HepG2 (cell line): ENCODE data around the gene CYP27A1. TPM values are rescaled to one million over a fixed set of nuclear protein-coding genes. Genes with fewer than 3 reads are reported as not detected.

Experiments used
- CTCF ChIP-seq: sonication (generic); formaldehyde crosslinking; IDR thresholded peaks from 2 replicates; pipeline ENCODE4 v1.5.0; 2020; ENCODE audit warnings: mild to moderate bottlenecking, missing genetic modification reagents, moderate library complexity
- DR1 ChIP-seq: sonication (generic); formaldehyde crosslinking; IDR thresholded peaks from 2 replicates; pipeline ENCODE4 v1.8.0; 2021; ENCODE audit warnings: mild to moderate bottlenecking, missing genetic modification reagents, inconsistent platforms
- E2F5 ChIP-seq: sonication (generic); formaldehyde crosslinking; conservative IDR thresholded peaks from 2 replicates; pipeline ENCODE4 v1.4.0; 2020; ENCODE audit warnings: missing genetic modification reagents
- HOXA7 ChIP-seq: sonication (generic); formaldehyde crosslinking; IDR thresholded peaks from 2 replicates; pipeline ENCODE4 v1.8.1; 2022; ENCODE audit warnings: mild to moderate bottlenecking, missing genetic modification reagents, moderate library complexity
- ISL2 ChIP-seq: sonication (generic); formaldehyde crosslinking; IDR thresholded peaks from 2 replicates; pipeline ENCODE4 v1.5.0; 2020; ENCODE audit warnings: missing genetic modification reagents
- KDM1A ChIP-seq: IDR thresholded peaks from 2 replicates; pipeline ENCODE4 v1.6.1; 2016; ENCODE audit warnings: missing compliant biosample characterization
- KDM6A ChIP-seq: IDR thresholded peaks from 2 replicates; pipeline ENCODE4 v1.6.1; 2016; ENCODE audit warnings: low read depth
- MBNL3 ChIP-seq: fragments of 250-450 bp; sonication (Bioruptor Pico); conservative IDR thresholded peaks from 2 replicates; pipeline ENCODE4 v1.8.0; 2022; ENCODE audit warnings: mild to moderate bottlenecking, inconsistent platforms
- NFIC ChIP-seq: IDR thresholded peaks from 2 replicates; pipeline ENCODE4 v1.6.1; 2012; ENCODE audit warnings: mild to moderate bottlenecking, low read length, inconsistent platforms
- NR1H2 ChIP-seq: sonication (generic); formaldehyde crosslinking; IDR thresholded peaks from 2 replicates; pipeline ENCODE4 v1.8.1; 2022; ENCODE audit warnings: low read depth, missing genetic modification reagents, borderline replicate concordance
- PLSCR1 ChIP-seq: sonication (generic); formaldehyde crosslinking; IDR thresholded peaks from 2 replicates; pipeline ENCODE4 v1.5.0; 2020; ENCODE audit warnings: missing genetic modification reagents, mild to moderate bottlenecking, borderline replicate concordance
- SYNCRIP ChIP-seq: fragments of 200-400 bp; formaldehyde crosslinking; IDR thresholded peaks from 2 replicates; pipeline ENCODE4 v1.6.1; 2018; ENCODE audit warnings: mild to moderate bottlenecking, low read depth, low read length; ENCODE audit not compliant: insufficient read depth
- TARDBP ChIP-seq: sonication (generic); formaldehyde crosslinking; IDR thresholded peaks from 2 replicates; pipeline ENCODE4 v1.8.0; 2022; ENCODE audit warnings: mild to moderate bottlenecking, missing genetic modification reagents
- TBL1XR1 ChIP-seq: fragments of 150-350 bp; IDR thresholded peaks from 2 replicates; pipeline ENCODE4 v1.6.1; 2014; ENCODE audit warnings: borderline replicate concordance, low read length; ENCODE audit not compliant: partially characterized antibody
- TBX3 ChIP-seq: fragments of 450-650 bp; IDR thresholded peaks from 2 replicates; pipeline ENCODE4 v1.6.1; 2017; ENCODE audit warnings: antibody characterized with exemption, mild to moderate bottlenecking, inconsistent platforms, borderline replicate concordance
- ZC3H4 ChIP-seq: sonication (generic); formaldehyde crosslinking; IDR thresholded peaks from 2 replicates; pipeline ENCODE4 v1.4.0; 2020; ENCODE audit warnings: missing genetic modification reagents, borderline replicate concordance
- ZFP37 ChIP-seq: sonication (generic); formaldehyde crosslinking; IDR thresholded peaks from 2 replicates; pipeline ENCODE4 v1.4.0; 2020; ENCODE audit warnings: missing genetic modification reagents, borderline replicate concordance
- ZFP90 ChIP-seq: sonication (generic); formaldehyde crosslinking; IDR thresholded peaks from 2 replicates; pipeline ENCODE4 v1.8.0; 2022; ENCODE audit warnings: missing genetic modification reagents, mild to moderate bottlenecking, inconsistent platforms, borderline replicate concordance
- ZNF124 ChIP-seq: sonication (generic); formaldehyde crosslinking; IDR thresholded peaks from 2 replicates; pipeline ENCODE4 v1.4.0; 2020; ENCODE audit warnings: missing genetic modification reagents
- ZNF143 ChIP-seq: sonication (generic); formaldehyde crosslinking; IDR thresholded peaks from 2 replicates; pipeline ENCODE4 v1.4.0; 2020; ENCODE audit warnings: missing genetic modification reagents
- ZNF253 ChIP-seq: sonication (generic); formaldehyde crosslinking; IDR thresholded peaks from 2 replicates; pipeline ENCODE4 v1.8.0; 2022; ENCODE audit warnings: mild to moderate bottlenecking, missing genetic modification reagents, borderline replicate concordance
- ZNF256 ChIP-seq: sonication (generic); formaldehyde crosslinking; conservative IDR thresholded peaks from 2 replicates; pipeline ENCODE4 v1.4.0; 2020; ENCODE audit warnings: missing genetic modification reagents
- ZNF337 ChIP-seq: sonication (generic); formaldehyde crosslinking; IDR thresholded peaks from 2 replicates; pipeline ENCODE4 v1.5.1; 2020; ENCODE audit warnings: missing genetic modification reagents, low read depth, mild to moderate bottlenecking, borderline replicate concordance
- ZNF414 ChIP-seq: sonication (generic); formaldehyde crosslinking; IDR thresholded peaks from 2 replicates; pipeline ENCODE4 v1.5.0; 2020; ENCODE audit warnings: missing genetic modification reagents
- ZNF607 ChIP-seq: sonication (generic); formaldehyde crosslinking; IDR thresholded peaks from 2 replicates; pipeline ENCODE4 v1.5.1; 2020; ENCODE audit warnings: missing genetic modification reagents, mild to moderate bottlenecking, borderline replicate concordance
- ZNF772 ChIP-seq: sonication (generic); formaldehyde crosslinking; IDR thresholded peaks from 2 replicates; pipeline ENCODE4 v1.5.0; 2020; ENCODE audit warnings: mild to moderate bottlenecking, missing genetic modification reagents
- ZNF883 ChIP-seq: sonication (generic); formaldehyde crosslinking; IDR thresholded peaks from 2 replicates; pipeline ENCODE4 v1.5.1; 2020; ENCODE audit warnings: mild to moderate bottlenecking, missing genetic modification reagents; ENCODE audit errors: not compliant biosample characterization
- polyA plus RNA-seq, 8 experiments: library from polyadenylated mRNA; depleted of rRNA in 3 of 8; stranded (reverse) in 7 of 8; unstranded in 1 of 8; fragments of >200 nt; fragmentation: Illumina TruSeq in 4 of 8; extraction: Trizol in 4 of 8; gene quantifications; 2 replicates each; pipeline versions ENCODE4 v1.2.1 to v1.2.3, GENCODE V29; 2011 to 2016; ENCODE audit warnings: low read depth in 4 of 8, missing spikeins in 1 of 8, mixed read lengths in 1 of 8; ENCODE audit not compliant: insufficient read depth in 1 of 8
- total RNA-seq, 5 experiments: library from RNA; depleted of rRNA; stranded (reverse); fragments of >200 nt; fragmentation: Illumina TruSeq; extraction: Trizol; gene quantifications; 2 replicates each; pipeline ENCODE4 v1.2.3, GENCODE V29; 2016; ENCODE audit warnings: low read depth in 1 of 5

The CYP27A1 gene
- total and polyA plus RNA-seq, 2 of the 13 experiments (the other 11 are each of a cell fraction or from before 2014, with no cell fraction given), result 157 to 266 TPM

GRCh38 chr2:218745559-218746469 lies 36.1 kb upstream of the CYP27A1 start (continued):
- TF ChIP-seq HOXA7 (CRISPR knock-in tag), result no peak
- TF ChIP-seq ZFP37 (CRISPR knock-in tag), result no peak
- no peak for TF ChIP-seq ZNF414 (CRISPR knock-in tag)
- TF ChIP-seq ZC3H4, result no peak
- TF ChIP-seq E2F5 (CRISPR knock-in tag), result no peak
- peak; percentile 66; the same call in 1 of the 2 replicates for TF ChIP-seq ZNF337 (CRISPR knock-in tag)
- peak; percentile 83 for TF ChIP-seq TARDBP (CRISPR knock-in tag)
- TF ChIP-seq ISL2 (CRISPR knock-in tag), result peak; percentile 75
- TF ChIP-seq TBX3, result no peak
- no peak for TF ChIP-seq PLSCR1 (CRISPR knock-in tag)
- peak; percentile 67; the same call in 1 of the 2 replicates for TF ChIP-seq KDM6A (CRISPR knock-in tag)
- TF ChIP-seq NR1H2 (CRISPR knock-in tag), result no peak
- TF ChIP-seq ZNF256 (CRISPR knock-in tag), result no peak
- TF ChIP-seq MBNL3, result no peak
- no peak for TF ChIP-seq KDM1A (CRISPR knock-in tag)
- TF ChIP-seq ZNF772 (CRISPR knock-in tag), result peak; percentile 87
- TF ChIP-seq CTCF (CRISPR knock-in tag), result 0 out of 2 replicates have a peak, but pooled peaks have one; percentile 9
- TF ChIP-seq TBL1XR1, result peak; percentile 26
- no peak for TF ChIP-seq ZNF607
- TF ChIP-seq NFIC, result 0 out of 2 replicates have a peak, but pooled peaks have one; percentile 16
- no peak for TF ChIP-seq SYNCRIP
- TF ChIP-seq ZFP90 (CRISPR knock-in tag), result peak; percentile 50
- no peak for TF ChIP-seq ZNF143
- no peak for TF ChIP-seq ZNF124 (CRISPR knock-in tag)
- TF ChIP-seq ZNF253 (CRISPR knock-in tag), result no peak
- peak; percentile 58 for TF ChIP-seq ZNF883 (CRISPR knock-in tag)
- TF ChIP-seq DR1 (CRISPR knock-in tag), result no peak
